GM12878 (cell line): ENCODE data around the gene DHCR24. TPM values are rescaled to one million over a fixed set of nuclear protein-coding genes. Genes with fewer than 3 reads are reported as not detected.

Experiments used
- ATAC-seq: fragments of 200-7000 bp; cut with Tn5 transposase; 3 replicates; pipeline ENCODE4 v1.9.1; 2020; ENCODE audit warnings: mild to moderate bottlenecking, moderate library complexity
- BruUV-seq: library from RNA; stranded (reverse); fragments of 400-500 nt; replicated peaks from 2 replicates; lab custom pipeline; 2021; lab: Mats Ljungman, UMichigan
- CTCF ChIA-PET: fragments of 300-600 bp; sonication (Branson Sonifier 250); formaldehyde crosslinking; extraction: SDS; loops from one replicate; lab custom pipeline; 2021; ENCODE audit warnings: inconsistent platforms; lab: Yijun Ruan, JAX
- POLR2A ChIA-PET: fragments of 350-600 bp; formaldehyde crosslinking; extraction: SDS; loops from one replicate; lab custom pipeline; 2021; ENCODE audit warnings: inconsistent platforms; lab: Charles Lee
- RAD21 ChIA-PET: fragments of 300-600 bp; sonication (Branson Sonifier 250); formaldehyde crosslinking; loops from one replicate; lab custom pipeline; 2023; ENCODE audit warnings: antibody characterized with exemption; ENCODE audit not compliant: unreplicated experiment; lab: Charles Lee
- SMC1A ChIA-PET: fragments of 300-600 bp; sonication (Branson Sonifier 250); formaldehyde crosslinking; loops from one replicate; lab custom pipeline; 2023; ENCODE audit not compliant: unreplicated experiment, uncharacterized antibody; lab: Charles Lee
- DNase-seq: peaks from one replicate; pipeline ENCODE4 v3.0.0-alpha.2; 2011; ENCODE audit warnings: low read depth, low spot score
- FAIRE-seq: peaks from 3 replicates; lab custom pipeline; 2011; peaks lifted over from hg19 to GRCh38; lab: Jason Lieb, UNC
- H2AFZ ChIP-seq: 2 replicates; pipeline ENCODE4 v1.6.0; 2011; ENCODE audit warnings: low read depth, low read length, control low read depth; ENCODE audit not compliant: control insufficient read depth
- H3K27ac ChIP-seq: 2 replicates; pipeline ENCODE4 v1.5.1; 2011; ENCODE audit warnings: control low read depth; ENCODE audit not compliant: control insufficient read depth, insufficient read depth
- H3K27me3 ChIP-seq, 2 experiments: replicated peaks in 1 of 2; 2 replicates each; pipeline versions ENCODE4 v1.6.0 to v1.6.1; 2011; ENCODE audit warnings: low read length in 1 of 2; ENCODE audit not compliant: control insufficient read depth in 2 of 2, insufficient read depth in 2 of 2
- H3K36me3 ChIP-seq, 2 experiments: 2 replicates each; pipeline ENCODE4 v1.5.1; 2011; ENCODE audit warnings: low read length in 1 of 2; ENCODE audit not compliant: control insufficient read depth in 2 of 2, insufficient read depth in 2 of 2
- H3K4me1 ChIP-seq: 2 replicates; pipeline ENCODE4 v1.6.1; 2011; ENCODE audit warnings: mild to moderate bottlenecking, low read length, moderate library complexity, mixed read lengths; ENCODE audit not compliant: control insufficient read depth, insufficient read depth
- H3K4me2 ChIP-seq: 2 replicates; pipeline ENCODE4 v1.6.0; 2011; ENCODE audit warnings: control low read depth; ENCODE audit not compliant: control insufficient read depth, insufficient read depth
- H3K4me3 ChIP-seq: fragments of 200-600 bp; sonication (generic); 2 replicates; pipeline ENCODE4 v1.5.1; 2016
- H3K79me2 ChIP-seq: 2 replicates; pipeline ENCODE4 v1.6.0; 2011; ENCODE audit warnings: low read length; ENCODE audit not compliant: control insufficient read depth, insufficient read depth
- H3K9ac ChIP-seq: 2 replicates; pipeline ENCODE4 v1.8.0; 2011; ENCODE audit warnings: low read length, control low read depth, mixed read lengths; ENCODE audit not compliant: control insufficient read depth, insufficient read depth
- H3K9me3 ChIP-seq: replicated peaks from 3 replicates; pipeline ENCODE4 v1.5.1; 2011; ENCODE audit warnings: mild to moderate bottlenecking, low read length; ENCODE audit not compliant: control insufficient read depth, insufficient read depth
- H4K20me1 ChIP-seq: 2 replicates; pipeline ENCODE4 v1.6.0; 2011; ENCODE audit not compliant: control insufficient read depth, insufficient read depth
- CEBPB ChIP-seq, 2 experiments: fragments of 150-350 bp in 1 of 2; IDR thresholded peaks; 2 replicates each; pipeline ENCODE4 v1.6.1; 2012 to 2014; ENCODE audit warnings: low read depth in 2 of 2, low read length in 2 of 2, borderline replicate concordance in 1 of 2, inconsistent platforms in 1 of 2
- CREB1 ChIP-seq: IDR thresholded peaks from 2 replicates; pipeline ENCODE4 v1.6.1; 2012; ENCODE audit warnings: low read depth, mild to moderate bottlenecking, inconsistent platforms
- DPF2 ChIP-seq: fragments of 450-650 bp; IDR thresholded peaks from 2 replicates; pipeline ENCODE4 v1.6.1; 2017; ENCODE audit warnings: mild to moderate bottlenecking
- MEF2B ChIP-seq: fragments of 450-650 bp; IDR thresholded peaks from 2 replicates; pipeline ENCODE4 v1.6.1; 2018; ENCODE audit warnings: mild to moderate bottlenecking, moderate library complexity; ENCODE audit not compliant: partially characterized antibody, poor library complexity, severe bottlenecking
- MTA3 ChIP-seq: IDR thresholded peaks from 2 replicates; pipeline ENCODE4 v1.6.1; 2012; ENCODE audit warnings: low read length, inconsistent platforms, borderline replicate concordance
- NFYB ChIP-seq: IDR thresholded peaks from 2 replicates; pipeline ENCODE4 v1.6.1; 2011; ENCODE audit warnings: low read depth, mild to moderate bottlenecking, low read length, improper control_type of control experiment, moderate library complexity; ENCODE audit not compliant: insufficient read depth
- PRDM15 ChIP-seq: fragments of 450-650 bp; formaldehyde crosslinking; IDR thresholded peaks from 2 replicates; pipeline ENCODE4 v1.4.0; 2020; ENCODE audit warnings: mild to moderate bottlenecking, moderate library complexity
- RAD21 ChIP-seq: IDR thresholded peaks from 2 replicates; pipeline ENCODE4 v1.6.1; 2011; ENCODE audit warnings: mild to moderate bottlenecking, low read depth, low read length, moderate library complexity; ENCODE audit not compliant: insufficient read depth
- TBL1XR1 ChIP-seq: IDR thresholded peaks from 2 replicates; pipeline ENCODE4 v1.6.1; 2012; ENCODE audit warnings: low read depth, low read length, improper control_type of control experiment
- YY1 ChIP-seq: IDR thresholded peaks from 2 replicates; pipeline ENCODE4 v1.6.1; 2011; ENCODE audit warnings: low read depth, mild to moderate bottlenecking, low read length
- ZNF592 ChIP-seq: fragments of 450-650 bp; IDR thresholded peaks from 2 replicates; pipeline ENCODE4 v1.6.1; 2017; ENCODE audit warnings: mild to moderate bottlenecking, moderate library complexity
- ZNF687 ChIP-seq: fragments of 450-650 bp; IDR thresholded peaks from 2 replicates; pipeline ENCODE4 v1.6.1; 2017; ENCODE audit warnings: mild to moderate bottlenecking, moderate library complexity
- WGBS: methylation state at CpG from one replicate; pipeline ENCODE4 v1.1.6; 2016; ENCODE audit warnings: low lambda C conversion rate; ENCODE audit not compliant: insufficient replicate concordance, insufficient coverage; ENCODE audit errors: missing lambda C conversion rate; 5-methylcytosine and 5-hydroxymethylcytosine counted together
- in situ Hi-C: fragments of 300-500 bp; cut with MboI; formaldehyde crosslinking; loops from 9 replicates; pipeline ENCODE4 v1.14.3; 2018; ENCODE audit warnings: mixed read lengths
- intact Hi-C: fragments of 100-400 bp; cut with micrococcal nuclease; formaldehyde crosslinking; loops from one replicate; pipeline ENCODE4 v1.14.2; 2022; ENCODE audit not compliant: unreplicated experiment
- polyA plus RNA-seq, 11 experiments: library from polyadenylated mRNA; depleted of rRNA in 4 of 11; unstranded in 6 of 11; stranded (reverse) in 5 of 11; fragments of >200 nt; fragmentation: Nextera tagmentation in 4 of 11; fragmentation: Illumina TruSeq in 1 of 11; extraction: Ambion mirVana in 4 of 11; extraction: Trizol in 1 of 11; gene quantifications; 1 replicate in 1 of 11; 2 replicates in 10 of 11; pipeline versions ENCODE4 v1.2.1 to v1.2.3, GENCODE V29; 2011 to 2016; ENCODE audit warnings: inconsistent platforms in 2 of 11, missing spikeins in 2 of 11, low read depth in 1 of 11
- total RNA-seq, 4 experiments: library from RNA; depleted of rRNA in 3 of 4; stranded (reverse); fragments of >200 nt in 3 of 4; fragmentation: Illumina TruSeq in 1 of 4; extraction: Trizol in 1 of 4; gene quantifications; 2 replicates each; pipeline versions ENCODE4 v1.2.1 to v1.2.3, GENCODE V29; 2013 to 2021

The DHCR24 gene
- total and polyA plus RNA-seq, 10 of the 15 experiments (the other 5 are each of a cell fraction or from before 2014, with no cell fraction given), result 23.3 to 169 (median 120) TPM

GRCh38 chr1:54834007-54834541 lies 52.9 kb downstream of the DHCR24 start:
- Histone ChIP-seq H3K79me2 (no peaks in the 10 kb centered on the region), H3K27me3 (no peaks in the 10 kb centered on the region), H3K27ac (no peak overlapping the region), H3K9ac (no peak overlapping the region), H4K20me1 (no peaks in the 10 kb centered on the region)
- FAIRE-seq, result no peak
- intact Hi-C loops, result no loop called here
- no peak for TF ChIP-seq YY1
- TF ChIP-seq ZNF687, result no peak
- no peak for TF ChIP-seq MEF2B
- TF ChIP-seq MTA3, result no peak
- no peak for TF ChIP-seq ZNF592
- TF ChIP-seq TBL1XR1, result no peak
- TF ChIP-seq PRDM15 (CRISPR knock-in tag), result no peak
- TF ChIP-seq RAD21, result no peak
- TF ChIP-seq CREB1, result no peak
- TF ChIP-seq CEBPB (IDR thresholded peaks at IDR 0.05; ENCODE audit: borderline replicate concordance in 1 of 2, low read depth in 2 of 2, low read length in 2 of 2), result no peak
- TF ChIP-seq DPF2, result no peak
- TF ChIP-seq NFYB, result no peak
- TF ChIP-seq, all 136 proteins: peak for 0
- ATAC-seq (no peak), DNase-seq (no peak)
- Histone ChIP-seq H3K4me1 (no peaks in the 10 kb centered on the region), H3K9me3 (no peaks in the 10 kb centered on the region; the same call in 2 of the 3 replicates), H3K4me3 (no peak overlapping the region), H3K36me3 (no peaks in the 10 kb centered on the region), H3K4me2 (no peak overlapping the region), H2AFZ (no peak overlapping the region)
- POLR2A ChIA-PET, result no interaction called here
- no TSS peak for BruUV-seq
- RAD21 ChIA-PET, result no interaction called here
- in situ Hi-C loops, result no loop called here
- CTCF ChIA-PET, result no interaction called here
- SMC1A ChIA-PET, result no interaction called here
- 43% methylated on average over 1 of the region's 1 CpG for WGBS
